Tibial nerve (tissue), 3 donors: ENCODE data around the gene LILRA5.

Experiments used
- CTCF ChIP-seq, 5 experiments: fragments of 200-600 bp in 3 of 5; fragments of 450-650 bp in 2 of 5; sonication (generic) in 3 of 5; IDR thresholded peaks; one replicate each; pipeline ENCODE4 v1.5.1; 2016 to 2019; ENCODE audit warnings: antibody characterized with exemption in 5 of 5, mild to moderate bottlenecking in 3 of 5, moderate library complexity in 2 of 5
- POLR2A ChIP-seq, 2 donors: fragments of 450-650 bp; IDR thresholded peaks; one replicate each; pipeline ENCODE4 v1.6.1; 2017; ENCODE audit warnings: antibody characterized with exemption in 2 of 2, mild to moderate bottlenecking in 2 of 2, moderate library complexity in 2 of 2

GRCh38 chr19:54287456-54287855, 25.5 kb downstream of the LILRA5 start:
- TF ChIP-seq POLR2A (IDR thresholded peaks at IDR 0.05) (no peak), CTCF (IDR thresholded peaks at IDR 0.05) (no peak)
